GM23338 (cell line): ENCODE measurements around the gene S100A1. TPM values are rescaled to one million over a fixed set of nuclear protein-coding genes. Genes with fewer than 3 reads are reported as not detected.

Source experiments
- ATAC-seq: fragments of 200-7000 bp; cut with Tn5 transposase; 3 replicates; pipeline ENCODE4 v1.9.1; 2020
- DNase-seq: peaks from one replicate; pipeline ENCODE4 v3.0.0-alpha.2; 2015; ENCODE audit warnings: low spot score
- H2AFZ ChIP-seq: fragments of 200-600 bp; sonication (generic); 2 replicates; pipeline ENCODE4 v1.8.0; 2016; ENCODE audit warnings: antibody characterized with exemption, mild to moderate bottlenecking, moderate library complexity
- H3F3A ChIP-seq: fragments of 200-600 bp; sonication (generic); replicated peaks from 2 replicates; pipeline ENCODE4 v1.8.0; 2017; ENCODE audit warnings: antibody characterized with exemption, mixed run types, low read depth
- H3K27ac ChIP-seq: fragments of 200-600 bp; sonication (generic); 2 replicates; pipeline ENCODE4 v1.6.1; 2016; ENCODE audit warnings: low read depth
- H3K27me3 ChIP-seq: fragments of 200-600 bp; sonication (generic); 2 replicates; pipeline ENCODE4 v1.8.0; 2016; ENCODE audit warnings: mild to moderate bottlenecking, mixed run types, moderate library complexity; ENCODE audit not compliant: insufficient read depth
- H3K36me3 ChIP-seq: fragments of 200-600 bp; sonication (generic); 2 replicates; pipeline ENCODE4 v1.8.0; 2016; ENCODE audit warnings: mild to moderate bottlenecking; ENCODE audit not compliant: insufficient read depth
- H3K4me1 ChIP-seq: fragments of 200-600 bp; sonication (generic); 2 replicates; pipeline ENCODE4 v1.8.0; 2016; ENCODE audit warnings: mild to moderate bottlenecking, moderate library complexity; ENCODE audit not compliant: insufficient read depth
- H3K4me2 ChIP-seq: fragments of 200-600 bp; sonication (generic); 2 replicates; pipeline ENCODE4 v1.7.1; 2017; ENCODE audit warnings: mixed run types
- H3K4me3 ChIP-seq: fragments of 200-600 bp; sonication (generic); 2 replicates; pipeline ENCODE4 v1.6.1; 2016; ENCODE audit warnings: mixed run types
- H3K79me2 ChIP-seq: fragments of 200-600 bp; sonication (generic); replicated peaks from 2 replicates; pipeline ENCODE4 v1.8.0; 2017; ENCODE audit warnings: mild to moderate bottlenecking; ENCODE audit not compliant: insufficient read depth
- H3K9me2 ChIP-seq: fragments of 200-600 bp; sonication (generic); 2 replicates; pipeline ENCODE4 v1.8.0; 2017; ENCODE audit not compliant: insufficient read depth
- H4K20me1 ChIP-seq: fragments of 200-600 bp; sonication (generic); replicated peaks from 2 replicates; pipeline ENCODE4 v1.8.0; 2017; ENCODE audit warnings: mild to moderate bottlenecking; ENCODE audit not compliant: insufficient read depth
- H3K27ac Mint-ChIP-seq: 2 replicates; pipeline ENCODE4 v1.8.0; 2020; ENCODE audit warnings: inconsistent platforms, mild to moderate bottlenecking, moderate library complexity, mixed read lengths
- H3K27me3 Mint-ChIP-seq: 3 replicates; pipeline ENCODE4 v1.8.0; 2022; ENCODE audit warnings: low read depth, mild to moderate bottlenecking, moderate library complexity, mixed read lengths, inconsistent platforms; ENCODE audit not compliant: insufficient read depth, poor library complexity
- H3K36me3 Mint-ChIP-seq: 3 replicates; pipeline ENCODE4 v1.8.0; 2021; ENCODE audit warnings: low read depth, mild to moderate bottlenecking, inconsistent platforms, moderate library complexity, mixed read lengths
- H3K4me1 Mint-ChIP-seq: 3 replicates; pipeline ENCODE4 v1.8.0; 2020; ENCODE audit warnings: mild to moderate bottlenecking, inconsistent platforms, mixed read lengths
- H3K4me3 Mint-ChIP-seq: 3 replicates; pipeline ENCODE4 v1.8.0; 2021; ENCODE audit warnings: moderate library complexity, mild to moderate bottlenecking, inconsistent platforms, mixed read lengths
- H3K9me3 Mint-ChIP-seq: 3 replicates; pipeline ENCODE4 v1.8.0; 2020; ENCODE audit warnings: moderate library complexity, mild to moderate bottlenecking, inconsistent platforms, mixed read lengths
- EZH2 ChIP-seq: fragments of 200-600 bp; sonication (generic); IDR thresholded peaks from one replicate; pipeline ENCODE4 v1.8.0; 2017; ENCODE audit warnings: antibody characterized with exemption, mild to moderate bottlenecking, low read depth; ENCODE audit not compliant: unreplicated experiment
- EZH2phosphoT487 ChIP-seq: fragments of 200-600 bp; sonication (generic); IDR thresholded peaks from one replicate; pipeline ENCODE4 v1.8.1; 2018; ENCODE audit warnings: antibody characterized with exemption; ENCODE audit not compliant: unreplicated experiment
- JUNB ChIP-seq: IDR thresholded peaks from one replicate; pipeline ENCODE4 v1.6.1; 2016; ENCODE audit warnings: antibody characterized with exemption; ENCODE audit not compliant: unreplicated experiment
- NANOG ChIP-seq: IDR thresholded peaks from 2 replicates; pipeline ENCODE4 v1.6.1; 2016; ENCODE audit warnings: antibody characterized with exemption, borderline replicate concordance
- POLR2AphosphoS5 ChIP-seq: IDR thresholded peaks from 2 replicates; pipeline ENCODE4 v1.6.1; 2016; ENCODE audit warnings: antibody characterized with exemption, low read depth
- REST ChIP-seq: IDR thresholded peaks from one replicate; pipeline ENCODE4 v1.6.1; 2018; ENCODE audit warnings: antibody characterized with exemption; ENCODE audit not compliant: unreplicated experiment
- STAT1 ChIP-seq: IDR thresholded peaks from one replicate; pipeline ENCODE4 v1.6.1; 2016; ENCODE audit warnings: antibody characterized with exemption; ENCODE audit not compliant: unreplicated experiment
- polyA plus RNA-seq: library from polyadenylated mRNA; unstranded; fragments of >200 nt; fragmentation: Nextera tagmentation; extraction: Ambion mirVana; gene quantifications from 2 replicates; pipeline ENCODE4 v1.2.1, GENCODE V29; 2016
- total RNA-seq: library from RNA; depleted of rRNA; stranded (reverse); fragments of >200 nt; shearing (Covaris generic); gene quantifications from 2 replicates; pipeline ENCODE4 v1.2.3, GENCODE V29; 2014

S100A1 gene
- total and polyA plus RNA-seq, 2 experiments from 2014 or later: 0.13 to 0.66 TPM

- DNase-seq: no peak
- H3K27ac ChIP-seq: no peak overlapping the region
- no peak overlapping the region for H3K4me3 ChIP-seq
- Mint-ChIP-seq H3K9me3 (no peaks in the 10 kb centered on the region), H3K36me3 (peaks cover 24% of the 10 kb centered on the region), H3K27ac (no peak overlapping the region), H3K27me3 (peaks cover 12% of the 10 kb centered on the region), H3K4me3 (no peak overlapping the region), H3K4me1 (peaks cover 6% of the 10 kb centered on the region)
- H2AFZ ChIP-seq: no peak overlapping the region
- peaks cover 19% of the 10 kb centered on the region for H4K20me1 ChIP-seq
- ATAC-seq: peak; percentile 7
- H3K36me3 ChIP-seq: peaks cover 14% of the 10 kb centered on the region
- no peak for TF ChIP-seq EZH2phosphoT487
- no peaks in the 10 kb centered on the region for H3K79me2 ChIP-seq
- no peak overlapping the region for H3K4me2 ChIP-seq
- peaks cover 28% of the 10 kb centered on the region for H3F3A ChIP-seq
- H3K9me2 ChIP-seq: no peaks in the 10 kb centered on the region
- no peaks in the 10 kb centered on the region for H3K4me1 ChIP-seq
- H3K27me3 ChIP-seq: no peaks in the 10 kb centered on the region
Observed at GRCh38 chr1:153649137-153649862, 21.1 kb downstream of the S100A1 start.

DNA sequence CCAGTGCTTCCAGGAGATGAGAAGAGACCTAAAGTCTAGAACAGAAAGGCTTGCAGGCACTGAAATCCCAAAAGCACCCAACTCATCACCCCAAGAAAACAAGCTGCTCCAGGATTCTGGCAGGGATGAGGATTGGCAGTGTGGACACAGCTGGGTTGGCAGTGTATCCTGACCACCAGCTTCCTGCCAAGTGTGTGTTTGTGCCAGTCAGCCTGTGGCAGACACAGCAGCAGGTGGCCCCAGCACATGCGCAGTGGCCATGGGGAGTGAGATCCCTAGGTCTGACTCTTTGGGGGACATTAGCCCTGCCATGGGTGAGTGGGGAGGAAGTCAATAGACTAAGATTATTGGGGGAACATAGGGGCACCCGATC, 21.6 kb downstream of the S100A1 start:
- H3K36me3 Mint-ChIP-seq: peaks cover 19% of the 10 kb centered on the region
- Histone ChIP-seq H4K20me1 (peaks cover 14% of the 10 kb centered on the region), H3K4me1 (no peaks in the 10 kb centered on the region), H3K9me2 (no peaks in the 10 kb centered on the region), H2AFZ (no peak overlapping the region), H3K36me3 (peaks cover 9% of the 10 kb centered on the region), H3K27me3 (no peaks in the 10 kb centered on the region), H3K4me3 (no peak overlapping the region), H3F3A (peaks cover 24% of the 10 kb centered on the region), H3K4me2 (no peak overlapping the region), H3K79me2 (no peaks in the 10 kb centered on the region), H3K27ac (no peak overlapping the region)
- H3K4me3 Mint-ChIP-seq: no peak overlapping the region
- DNase-seq (no peak), ATAC-seq (no peak)
- peaks cover 12% of the 10 kb centered on the region for H3K27me3 Mint-ChIP-seq
- H3K4me1 Mint-ChIP-seq: peaks cover 6% of the 10 kb centered on the region
- no peak overlapping the region for H3K27ac Mint-ChIP-seq
- TF ChIP-seq JUNB (no peak), NANOG (no peak), STAT1 (no peak), POLR2AphosphoS5 (no peak), EZH2 (no peak), REST (no peak), EZH2phosphoT487 (no peak)
- no peaks in the 10 kb centered on the region for H3K9me3 Mint-ChIP-seq
